Activated naive CD4-positive, alpha-beta T cell treated with Interleukin-2 at 50 U/mL for 16 hours (primary cell): Measurements from ENCODE around the gene SSB.
"Not testable (repeated sequence)": the region's sequence is repeated elsewhere in the genome, so short reads cannot be mapped to it uniquely, and the experiment has no call there.

Experiments
- DNase-seq: peaks from one replicate; pipeline ENCODE4 v3.0.0-alpha.2; 2020

The SSB gene

GRCh38 chr2:169782513-169782912, 16.2 kb upstream of the SSB start:
- DNase-seq, result no peak

- no peak for DNase-seq
Measured at GRCh38 chr2:169790581-169790980, 8.1 kb upstream of the SSB start.

GRCh38 chr2:169795181-169795580, 3.5 kb upstream of the SSB start:
- no peak for DNase-seq

GRCh38 chr2:169796441-169796840, 2.2 kb upstream of the SSB start:
- no peak for DNase-seq

GRCh38 chr2:169797601-169798000, 1.1 kb upstream of the SSB start:
- DNase-seq, result no peak

GRCh38 chr2:169798397-169798717, 314 bp upstream of the SSB start:
- DNase-seq, result no peak

- no peak for DNase-seq
Measured at GRCh38 chr2:169803480-169803879, 4.8 kb downstream of the SSB start.

- DNase-seq, result no peak
Measured at GRCh38 chr2:169806586-169806985, 7.9 kb downstream of the SSB start.

GRCh38 chr2:169808221-169808620, 9.6 kb downstream of the SSB start:
- DNase-seq, result no peak

- DNase-seq, result no peak
Measured at GRCh38 chr2:169815849-169816248, 17.2 kb downstream of the SSB start.

- DNase-seq, result not testable (repeated sequence)
Measured at GRCh38 chr2:169816961-169817360, 18.3 kb downstream of the SSB start.

GRCh38 chr2:169817369-169817768, 18.7 kb downstream of the SSB start:
- not testable (repeated sequence) for DNase-seq

- DNase-seq, result no peak
Measured at GRCh38 chr2:169818241-169818640, 19.6 kb downstream of the SSB start.

GRCh38 chr2:169819106-169819505, 20.4 kb downstream of the SSB start:
- no peak for DNase-seq

- not testable (repeated sequence) for DNase-seq
Measured at GRCh38 chr2:169820101-169820500, 21.4 kb downstream of the SSB start.

- no peak for DNase-seq
Measured at GRCh38 chr2:169822036-169822435, 23.4 kb downstream of the SSB start.

- DNase-seq, result no peak
Measured at GRCh38 chr2:169822785-169823392, 24.2 kb downstream of the SSB start.

- DNase-seq, result no peak
Measured at GRCh38 chr2:169823996-169824372, 25.3 kb downstream of the SSB start.

GRCh38 chr2:169824373-169825333, 26.0 kb downstream of the SSB start, which contains the start of gene METTL5:
TSS of gene METTL5 (minus strand) at chr2:169824905. CDS start at chr2:169824597, 308 bp downstream.
- DNase-seq, result peak; percentile 85

GRCh38 chr2:169827272-169828140, 28.8 kb downstream of the SSB start, which contains the start of gene UBR3:
TSS of gene UBR3 (plus strand) at chr2:169827454. CDS start at chr2:169827508, 54 bp downstream.
- peak; percentile 91 for DNase-seq

GRCh38 chr2:169828141-169828811, 29.6 kb downstream of the SSB start:
- peak; percentile 59 for DNase-seq

GRCh38 chr2:169834401-169834800, 35.7 kb downstream of the SSB start:
- no peak for DNase-seq
